Mesodermal cell (in vitro differentiated cells): ENCODE measurements around the gene SLC6A16.
"Not testable (repeated sequence)": the region's sequence is repeated elsewhere in the genome, so short reads cannot be mapped to it uniquely, and the experiment has no call there.

Experiments
- H3K27ac ChIP-seq: 2 replicates; pipeline ENCODE4 v1.7.0; 2013; ENCODE audit warnings: mild to moderate bottlenecking, low read depth, low read length, moderate library complexity; ENCODE audit not compliant: severe bottlenecking
- H3K36me3 ChIP-seq: 2 replicates; pipeline ENCODE4 v1.7.1; 2013; ENCODE audit warnings: mild to moderate bottlenecking, low read length, moderate library complexity; ENCODE audit not compliant: control insufficient read depth, insufficient read depth
- H3K4me1 ChIP-seq: one replicate; pipeline ENCODE4 v1.7.1; 2013; ENCODE audit warnings: mild to moderate bottlenecking, low read length; ENCODE audit not compliant: insufficient read depth, control insufficient read depth, poor library complexity, severe bottlenecking
- H3K4me3 ChIP-seq: 2 replicates; pipeline ENCODE4 v1.7.0; 2013; ENCODE audit warnings: low read length, control low read depth, mild to moderate bottlenecking; ENCODE audit not compliant: insufficient read depth, poor library complexity, severe bottlenecking; ENCODE audit errors: extremely low read depth
- H3K9me3 ChIP-seq: 2 replicates; pipeline ENCODE4 v1.7.1; 2013; ENCODE audit warnings: mild to moderate bottlenecking, low read length, moderate library complexity; ENCODE audit not compliant: control insufficient read depth
- WGBS, 2 experiments: methylation state at CpG; one replicate each; pipeline ENCODE4 v1.1.5; 2013; ENCODE audit warnings: missing lambda C conversion rate in 2 of 2; ENCODE audit not compliant: insufficient coverage in 2 of 2; 5-methylcytosine and 5-hydroxymethylcytosine counted together

SLC6A16 gene

DNA sequence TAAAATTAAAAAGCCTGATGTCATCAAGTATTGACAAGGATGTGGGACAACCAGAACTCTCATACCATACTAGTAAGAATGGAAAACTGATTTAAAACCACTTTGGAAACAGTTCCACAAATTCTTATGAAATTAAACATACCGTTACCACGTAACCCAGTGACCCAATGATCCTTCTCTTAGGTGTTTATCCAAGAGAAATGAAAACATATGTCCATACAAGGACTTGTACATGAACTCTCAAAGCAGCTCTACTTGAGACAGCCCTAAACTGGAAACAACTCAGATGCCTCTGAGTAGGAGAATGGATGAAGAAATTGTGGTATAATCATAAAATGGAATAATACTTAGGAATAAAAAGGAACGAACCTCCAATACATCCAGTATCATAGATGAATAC lies 27.6 kb downstream of the SLC6A16 start:
- H3K36me3 ChIP-seq: peaks cover 7% of the 10 kb centered on the region
- H3K27ac ChIP-seq: no peak overlapping the region
- no peaks in the 10 kb centered on the region for H3K4me1 ChIP-seq
- WGBS, 2 experiments: 90% methylated on average over 2 of the region's 3 CpGs; no CpG with 5 or more reads in 1 of the 2 experiments
- H3K9me3 ChIP-seq: no peaks in the 10 kb centered on the region
- H3K4me3 ChIP-seq: no peak overlapping the region

GRCh38 chr19:49295208-49295880 lies 29.6 kb downstream of the SLC6A16 start:
- H3K36me3 ChIP-seq: peaks cover 9% of the 10 kb centered on the region
- H3K9me3 ChIP-seq: no peaks in the 10 kb centered on the region
- 90 to 100% methylated on average over 4 to 5 of the region's 8 CpGs for WGBS, 2 experiments

DNA sequence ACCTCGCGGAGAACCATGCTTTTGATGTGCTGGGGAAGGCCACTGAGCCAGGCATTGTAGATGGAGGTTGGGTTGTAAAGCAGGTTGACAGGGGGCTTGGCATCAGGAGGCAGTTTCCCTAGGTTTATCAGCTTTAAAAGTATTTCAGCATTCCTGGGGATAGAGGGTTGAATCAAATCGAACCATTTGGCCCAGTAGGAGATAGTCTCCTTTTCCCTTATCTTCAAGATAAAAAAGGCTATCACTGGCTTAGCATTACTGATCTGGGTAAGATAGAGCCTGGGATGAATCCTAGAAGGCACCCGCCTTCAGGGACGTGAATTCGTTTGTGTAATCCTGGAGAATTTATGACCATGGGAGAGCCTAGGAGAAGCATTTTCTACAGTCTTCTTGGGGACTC lies 30.6 kb downstream of the SLC6A16 start:
- Histone ChIP-seq H3K27ac (no peak overlapping the region), H3K9me3 (no peaks in the 10 kb centered on the region), H3K4me1 (no peaks in the 10 kb centered on the region), H3K36me3 (peaks cover 9% of the 10 kb centered on the region), H3K4me3 (no peak overlapping the region)
- 84 to 100% methylated on average over 4 to 6 of the region's 6 CpGs for WGBS, 2 experiments

More at GRCh38 chr19:49295208-49295880, 29.6 kb downstream of the SLC6A16 start:
- no peak overlapping the region for H3K4me3 ChIP-seq
- no peaks in the 10 kb centered on the region for H3K4me1 ChIP-seq
- H3K27ac ChIP-seq: no peak overlapping the region

DNA sequence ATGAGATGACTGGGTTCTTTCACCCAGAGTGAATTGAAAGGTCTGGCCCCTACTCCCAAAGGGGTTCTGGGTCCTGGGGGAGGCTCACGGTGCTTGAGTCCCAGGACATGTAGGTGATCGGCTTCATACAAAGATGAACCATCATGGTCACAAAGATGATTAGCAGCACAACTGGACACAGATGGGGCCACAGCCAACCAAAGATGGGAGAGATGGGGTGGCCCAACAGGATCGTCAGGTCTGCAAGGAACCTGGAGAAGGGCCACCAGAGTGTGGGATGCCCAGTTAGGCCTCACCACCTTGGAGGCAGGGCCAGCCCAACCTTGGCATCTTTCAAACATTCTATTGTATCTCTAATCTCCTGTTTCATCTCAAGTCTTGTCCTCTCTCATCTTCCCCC lies 34.5 kb downstream of the SLC6A16 start:
- no peak overlapping the region for H3K4me3 ChIP-seq
- H3K36me3 ChIP-seq: peaks cover 9% of the 10 kb centered on the region
- H3K27ac ChIP-seq: no peak overlapping the region
- no peaks in the 10 kb centered on the region for H3K9me3 ChIP-seq
- 88 to 91% methylated on average over 3 of the region's 3 CpGs for WGBS, 2 experiments
- H3K4me1 ChIP-seq: no peaks in the 10 kb centered on the region

- H3K27ac ChIP-seq, H3K9me3 ChIP-seq, H3K36me3 ChIP-seq, H3K4me1 ChIP-seq, H3K4me3 ChIP-seq: not testable (repeated sequence)
- 63% methylated on average over 2 of the region's 2 CpGs; no CpG with 5 or more reads in 1 of the 2 experiments for WGBS, 2 experiments
Observed at GRCh38 chr19:49289286-49289685, 35.7 kb downstream of the SLC6A16 start.

- not testable (repeated sequence) for H3K4me3 ChIP-seq, H3K27ac ChIP-seq, H3K4me1 ChIP-seq, H3K36me3 ChIP-seq, H3K9me3 ChIP-seq
- 94 to 95% methylated on average over 4 of the region's 4 CpGs for WGBS, 2 experiments
Observed at GRCh38 chr19:49288205-49288604, 36.8 kb downstream of the SLC6A16 start.

- no CpG with 5 or more reads among the region's 2 CpGs for whole genome bisulfite sequencing, 2 experiments
- H3K4me1 ChIP-seq: no peaks in the 10 kb centered on the region
- H3K9me3 ChIP-seq: no peaks in the 10 kb centered on the region
- no peak overlapping the region for H3K4me3 ChIP-seq
- H3K27ac ChIP-seq: no peak overlapping the region
- peaks cover 3% of the 10 kb centered on the region for H3K36me3 ChIP-seq
Observed at GRCh38 chr19:49287141-49287770, 37.7 kb downstream of the SLC6A16 start.

DNA sequence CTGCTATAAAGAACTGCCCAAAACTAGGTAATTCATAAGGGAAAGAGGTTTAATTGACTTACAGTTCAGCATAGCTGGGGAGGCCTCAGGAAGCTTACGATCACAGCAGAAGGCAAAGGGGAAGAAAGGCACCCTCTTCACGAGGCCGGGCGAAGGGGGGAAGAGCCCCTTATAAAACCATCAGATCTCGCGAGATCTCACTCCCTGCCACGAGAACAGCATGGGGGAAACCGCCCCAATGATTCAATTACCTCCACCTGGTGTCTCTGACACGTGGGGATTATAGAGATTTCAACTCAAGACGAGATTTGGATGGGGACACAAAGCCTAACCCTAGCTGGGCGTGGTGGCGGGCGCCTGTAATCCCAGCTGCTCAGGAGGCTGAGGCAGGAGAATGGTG lies 42.8 kb downstream of the SLC6A16 start:
- H3K4me1 ChIP-seq: no peaks in the 10 kb centered on the region
- no peaks in the 10 kb centered on the region for H3K36me3 ChIP-seq
- WGBS, 2 experiments: 88 to 91% methylated on average over 9 of the region's 13 CpGs
- no peaks in the 10 kb centered on the region for H3K9me3 ChIP-seq
- H3K27ac ChIP-seq: no peak overlapping the region
- H3K4me3 ChIP-seq: no peak overlapping the region

DNA sequence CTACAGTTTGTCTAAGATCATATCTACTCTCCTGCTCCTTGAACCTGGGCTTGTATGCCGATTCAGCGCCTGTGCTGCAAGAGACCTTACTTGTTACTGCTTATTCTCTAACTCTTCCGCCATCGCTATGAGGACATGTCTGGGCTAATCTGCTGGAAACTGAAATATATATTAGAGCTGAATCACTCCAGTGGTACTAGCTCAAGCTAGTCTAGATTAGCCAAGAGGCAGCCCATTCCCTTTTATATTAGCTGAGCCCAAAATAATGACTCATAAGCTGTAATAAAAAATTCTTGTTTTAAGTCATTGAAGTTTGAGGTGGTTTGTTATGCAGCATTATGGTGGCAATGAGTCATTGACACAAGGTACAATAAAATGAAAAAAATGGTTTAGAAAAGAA lies 52.8 kb downstream of the SLC6A16 start:
- H3K9me3 ChIP-seq: peaks cover 9% of the 10 kb centered on the region
- 100% methylated on average over 1 to 2 of the region's 4 CpGs for WGBS, 2 experiments
- no peak overlapping the region for H3K4me3 ChIP-seq
- H3K4me1 ChIP-seq: no peaks in the 10 kb centered on the region
- no peaks in the 10 kb centered on the region for H3K36me3 ChIP-seq
- no peak overlapping the region for H3K27ac ChIP-seq

DNA sequence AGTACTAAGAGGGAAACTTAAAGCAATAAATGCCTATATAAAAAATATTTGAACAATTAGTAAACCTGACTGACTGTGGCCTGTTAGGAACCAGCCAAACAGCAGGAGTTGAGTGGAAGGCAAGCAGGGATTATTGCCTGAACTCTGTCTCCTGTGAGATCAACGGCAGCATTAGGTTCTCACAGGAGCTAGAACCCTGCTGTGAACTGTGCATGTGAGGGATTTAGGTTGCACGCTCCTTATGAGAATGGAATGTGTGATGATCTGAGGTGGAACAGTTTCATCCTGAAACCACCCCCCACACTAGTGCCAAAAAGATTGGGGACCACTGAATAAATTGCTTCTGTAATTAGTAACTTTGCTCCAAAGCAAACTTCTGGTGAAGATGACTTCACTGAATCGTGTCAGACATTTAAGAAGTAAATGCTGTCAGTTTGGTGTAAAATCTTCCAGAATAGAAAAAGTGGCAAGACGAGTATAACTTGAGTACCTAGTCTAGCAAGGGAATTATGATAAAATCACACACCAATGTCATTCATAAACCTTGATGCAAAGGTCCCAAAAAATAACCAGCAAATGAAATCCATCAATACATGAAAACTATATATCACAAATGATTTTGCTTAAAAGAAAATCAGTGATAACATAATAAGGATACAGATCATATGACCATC lies 53.8 kb downstream of the SLC6A16 start:
- Histone ChIP-seq H3K9me3 (peaks cover 9% of the 10 kb centered on the region), H3K36me3 (no peaks in the 10 kb centered on the region), H3K4me1 (no peaks in the 10 kb centered on the region), H3K27ac (no peak overlapping the region), H3K4me3 (no peak overlapping the region)
- WGBS, 2 experiments: 60 to 84% methylated on average over 1 to 2 of the region's 4 CpGs

GRCh38 chr19:49266409-49266808 lies 58.6 kb downstream of the SLC6A16 start:
- H3K9me3 ChIP-seq: not testable (repeated sequence)
- 30 to 45% methylated on average over 7 to 9 of the region's 12 CpGs for WGBS, 2 experiments

More at GRCh38 chr19:49266409-49266808, 58.6 kb downstream of the SLC6A16 start:
- H3K27ac ChIP-seq, H3K4me1 ChIP-seq, H3K4me3 ChIP-seq, H3K36me3 ChIP-seq: not testable (repeated sequence)
